HG02870 (cell line): Measurements from ENCODE around the gene TELO2.

Experiments
- ATAC-seq: cut with Tn5 transposase; IDR thresholded peaks from one replicate; pipeline ENCODE4 v1.9.1; 2021; ENCODE audit warnings: mild to moderate bottlenecking, moderate library complexity; ENCODE audit not compliant: unreplicated experiment

TELO2 gene

DNA sequence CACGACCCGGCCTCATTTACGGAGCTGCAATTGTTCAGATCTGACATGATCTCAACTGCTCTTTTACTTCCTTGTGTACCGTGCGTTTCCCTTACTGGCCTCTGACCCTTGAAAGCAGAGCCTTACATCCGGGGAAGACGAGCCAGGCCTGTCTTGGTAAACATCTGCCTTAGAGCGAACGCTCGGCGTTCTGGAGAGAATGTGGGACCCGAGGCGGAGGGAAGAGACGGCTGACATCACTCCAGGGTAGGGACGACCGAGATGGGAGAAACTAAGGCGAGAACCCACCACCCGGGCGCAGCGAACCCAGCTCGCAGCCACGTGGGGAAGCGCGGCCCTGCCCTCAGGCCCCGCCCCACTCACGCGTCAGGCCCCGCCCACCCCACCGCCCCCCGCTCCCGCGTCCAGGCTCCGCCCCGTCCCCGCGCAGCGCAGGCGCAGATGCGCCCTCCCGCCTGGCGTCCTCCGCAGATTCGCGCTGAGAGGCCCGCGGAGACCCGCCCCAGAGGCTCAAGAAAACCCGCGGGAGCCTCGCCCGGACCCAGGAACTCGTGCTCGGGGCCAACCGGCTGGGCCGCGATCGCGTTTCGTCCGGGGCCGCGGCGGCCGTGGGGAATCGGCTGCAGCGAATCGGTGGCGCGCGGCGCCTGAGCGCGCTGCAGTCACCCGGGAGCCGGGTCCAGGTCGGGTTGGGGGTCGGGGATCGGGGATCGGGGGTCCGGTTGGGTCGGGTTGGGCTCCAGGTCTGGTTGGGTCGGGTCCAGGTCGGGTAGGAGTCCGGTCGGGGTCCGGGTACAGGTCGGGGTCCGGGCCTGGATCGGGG is at the start of gene TELO2:
Gene TELO2, plus strand, starts transcription at position 438 of the 823 bp plus-strand sequence. CDS start 922 bp downstream, outside the sequence.
- peak; percentile 74 for ATAC-seq

GRCh38 chr16:1443403-1443973 is 49.7 kb upstream of the TELO2 start:
- ATAC-seq = no peak

- no peak for ATAC-seq
Observed at GRCh38 chr16:1443980-1444729, 49.0 kb upstream of the TELO2 start, which contains the start of gene CCDC154. Gene CCDC154 (minus strand): TSS chr16:1444556. CDS start chr16:1444322, 234 bp downstream.

DNA sequence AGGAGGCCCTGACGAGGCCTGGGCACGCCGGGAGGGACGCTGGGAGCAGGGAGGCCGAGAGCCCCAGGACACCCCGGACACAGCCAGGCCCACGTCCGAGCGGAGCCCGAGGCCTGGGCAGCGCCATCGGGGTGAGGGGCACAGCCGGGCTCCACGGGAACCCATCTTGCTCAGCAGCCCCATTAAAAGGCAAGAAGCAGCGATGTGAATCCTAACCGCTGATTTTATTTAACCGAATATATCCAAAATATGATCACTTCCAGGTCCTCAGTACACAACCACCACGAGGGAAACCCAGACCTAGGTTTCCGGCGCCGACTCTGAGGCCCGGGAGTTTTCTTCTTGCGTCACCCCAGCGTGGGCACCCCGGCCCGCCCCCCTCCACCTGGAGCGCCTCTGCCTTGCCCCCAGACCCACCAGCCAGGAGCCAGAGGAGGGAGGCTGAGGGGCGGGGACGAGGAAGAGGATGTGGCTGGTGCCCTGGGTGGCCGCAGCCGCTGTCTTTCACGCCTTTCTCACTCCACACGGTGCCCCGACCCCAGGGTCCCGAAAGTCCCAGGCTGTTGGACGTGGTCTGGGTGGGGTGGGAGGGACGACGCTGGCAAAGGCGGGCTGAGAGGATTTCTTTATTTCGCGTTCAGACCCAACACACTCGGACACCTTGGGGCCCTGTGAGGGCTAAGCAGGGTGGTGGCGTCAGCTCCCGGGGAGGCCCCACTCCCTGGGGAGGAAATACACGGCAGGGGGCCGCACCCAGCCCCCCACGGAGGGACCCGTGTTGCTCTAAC is 48.2 kb upstream of the TELO2 start:
- ATAC-seq = no peak

DNA sequence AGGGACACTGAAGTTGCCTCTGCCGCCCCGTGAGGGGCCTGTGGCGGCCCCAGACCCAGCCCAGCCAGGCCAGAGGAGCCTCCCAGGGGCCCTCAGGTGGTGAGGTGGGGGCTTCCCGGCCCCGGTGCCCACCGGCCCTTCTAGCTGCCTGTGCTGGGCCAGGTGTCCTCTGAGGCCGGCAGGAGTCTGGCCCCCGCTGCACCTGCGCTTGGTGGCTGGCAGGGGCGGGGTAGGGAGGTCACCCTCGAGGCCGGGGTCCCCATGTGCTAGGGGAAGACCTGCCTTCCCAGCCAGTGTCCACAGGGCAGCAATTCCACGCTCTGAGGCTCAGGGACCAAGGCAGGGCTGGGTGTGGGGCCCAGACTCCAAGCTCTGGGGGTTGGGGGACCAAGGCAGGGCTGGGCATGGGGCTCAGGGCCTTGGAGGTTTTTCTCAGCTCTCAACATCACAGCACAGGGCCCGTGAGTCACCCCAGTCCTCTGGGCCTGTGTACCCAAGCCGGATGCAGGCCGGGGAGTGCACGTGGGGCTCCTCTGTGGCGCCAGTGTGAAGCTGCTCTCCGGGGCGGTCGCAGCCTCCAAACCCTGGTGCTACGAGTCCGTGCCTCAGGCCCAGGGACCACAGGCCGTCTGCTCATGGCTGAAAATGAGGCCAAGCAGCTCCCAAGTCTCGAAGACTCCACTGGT is 47.5 kb upstream of the TELO2 start:
- ATAC-seq = no peak

DNA sequence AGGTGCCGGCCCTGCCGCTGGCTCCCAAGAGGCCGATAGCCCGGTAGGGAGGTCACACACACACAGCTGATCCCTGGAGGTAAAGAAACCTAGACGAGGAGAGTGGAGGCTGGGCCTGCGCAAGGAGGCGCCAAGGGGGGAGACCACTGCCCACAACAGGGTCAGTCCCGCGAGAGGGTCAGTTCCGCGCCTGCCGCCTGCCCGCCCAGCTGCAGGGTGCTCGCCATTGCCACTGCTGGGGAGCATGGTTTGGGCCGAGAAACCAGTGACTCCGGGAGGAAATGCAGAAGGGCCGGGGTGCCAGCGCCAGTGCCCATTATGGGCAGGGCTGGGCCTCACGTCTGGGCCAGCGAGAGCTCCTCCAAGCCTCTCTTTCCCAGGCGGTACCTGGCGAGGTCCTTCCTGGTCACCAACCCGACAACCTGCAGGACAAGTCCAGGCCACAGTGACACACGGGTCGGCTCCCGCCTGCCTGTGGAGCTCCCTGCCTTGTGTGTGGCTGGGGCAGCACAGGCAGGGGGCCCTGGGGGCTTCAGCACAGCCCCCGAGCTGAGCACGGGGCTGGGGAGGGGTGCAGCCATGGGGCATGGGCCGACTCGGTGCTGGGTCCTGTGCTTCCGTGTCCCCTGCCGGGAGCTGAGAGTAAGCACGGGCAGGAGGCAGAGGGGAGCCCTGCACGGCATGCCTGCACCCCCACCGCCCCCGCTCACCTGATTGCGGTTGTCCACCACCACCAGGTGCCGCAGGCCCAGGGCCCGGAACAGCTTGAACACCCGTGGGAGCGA is 46.7 kb upstream of the TELO2 start:
- ATAC-seq = no peak

- no peak for ATAC-seq
Observed at GRCh38 chr16:1447965-1448364, 45.2 kb upstream of the TELO2 start.

DNA sequence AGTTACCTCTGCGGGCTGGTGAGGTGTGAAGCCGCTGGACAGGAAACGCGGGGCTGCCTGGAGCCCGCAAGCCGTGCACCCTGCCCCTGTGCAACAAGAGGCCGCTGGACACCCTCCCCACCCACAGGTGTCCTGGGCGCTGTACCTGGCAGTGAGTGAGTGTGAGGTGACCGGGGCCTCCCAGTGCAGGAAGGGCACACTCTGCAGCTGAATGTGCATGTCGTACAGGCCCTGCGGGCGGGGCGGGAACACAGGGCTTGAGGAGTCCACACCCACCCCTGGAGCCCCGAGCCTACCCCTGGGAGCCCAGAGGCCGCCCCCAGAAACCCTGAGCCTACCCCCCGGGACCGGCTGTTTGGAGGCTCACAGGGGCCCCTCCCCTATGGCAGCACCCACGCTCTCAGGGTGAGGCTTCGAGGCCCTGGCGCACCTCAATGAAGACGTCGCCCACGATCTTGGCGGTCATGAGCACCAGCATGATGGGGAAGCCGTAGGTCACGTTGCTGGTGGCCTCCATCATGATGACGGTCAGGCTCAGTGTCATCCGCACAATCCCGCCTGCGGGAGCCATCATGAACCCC is 44.5 kb upstream of the TELO2 start:
- ATAC-seq = no peak

GRCh38 chr16:1449201-1449788 is 43.9 kb upstream of the TELO2 start:
- ATAC-seq = no peak

DNA sequence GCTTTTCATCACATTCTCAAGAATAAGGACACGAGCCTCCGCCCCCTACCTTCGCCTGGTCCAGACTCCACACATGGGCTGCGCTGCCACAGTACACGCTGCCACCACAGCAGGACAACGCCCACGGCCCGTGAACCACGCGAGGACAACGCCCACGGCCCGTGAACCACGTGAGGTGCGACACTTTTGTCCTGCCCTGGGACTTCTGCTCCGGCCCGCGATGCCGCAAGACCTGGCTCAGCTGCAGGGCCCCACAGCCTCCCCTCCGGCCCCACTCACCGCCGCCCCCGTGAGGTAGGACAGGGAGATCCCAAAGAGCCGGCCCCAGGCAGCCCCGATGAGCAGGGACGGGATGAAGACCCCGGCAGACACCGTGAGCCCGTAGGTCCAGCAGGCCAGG is 42.9 kb upstream of the TELO2 start:
- no peak for ATAC-seq

- ATAC-seq = no peak
Observed at GRCh38 chr16:1450841-1451240, 42.3 kb upstream of the TELO2 start.

DNA sequence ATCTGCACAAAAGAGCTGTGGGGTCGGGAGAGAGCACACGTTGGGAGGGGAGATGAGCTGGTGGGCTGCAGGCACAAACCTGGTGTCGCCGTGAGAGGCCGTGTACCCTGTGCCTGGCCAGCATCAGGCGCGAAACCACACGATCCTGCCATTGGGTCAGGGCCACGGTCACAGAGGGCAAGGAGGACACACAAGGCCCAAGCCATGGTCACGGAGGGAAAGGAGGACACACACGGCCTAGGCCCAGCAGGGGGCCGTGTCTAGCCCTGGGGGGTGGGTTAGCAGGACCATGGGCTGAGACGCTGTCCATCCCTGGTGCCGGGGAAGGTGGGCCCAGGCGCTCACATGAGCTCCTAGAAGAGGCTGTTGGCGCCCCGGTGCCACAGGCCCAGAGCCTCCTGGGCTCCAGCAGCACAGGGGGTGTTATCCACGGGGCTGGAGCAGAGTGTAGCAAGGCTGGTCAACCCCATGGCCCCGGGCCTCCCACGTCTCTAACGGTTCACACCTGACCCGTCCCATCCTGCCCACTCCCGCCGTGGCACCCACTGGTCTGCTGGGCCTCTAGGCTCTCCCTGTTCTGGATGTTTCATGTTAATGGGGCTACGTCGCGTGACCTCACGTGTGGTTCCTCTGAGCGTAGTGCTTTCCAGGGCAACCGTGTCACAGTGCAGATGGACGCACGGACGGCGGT is 41.3 kb upstream of the TELO2 start:
- no peak for ATAC-seq

GRCh38 chr16:1452530-1452929 is 40.6 kb upstream of the TELO2 start:
- ATAC-seq = no peak

GRCh38 chr16:1453316-1453715 is 39.8 kb upstream of the TELO2 start:
- no peak for ATAC-seq

- no peak for ATAC-seq
Observed at GRCh38 chr16:1454561-1454960, 38.6 kb upstream of the TELO2 start.

GRCh38 chr16:1455190-1456171 is 37.7 kb upstream of the TELO2 start:
- no peak for ATAC-seq

DNA sequence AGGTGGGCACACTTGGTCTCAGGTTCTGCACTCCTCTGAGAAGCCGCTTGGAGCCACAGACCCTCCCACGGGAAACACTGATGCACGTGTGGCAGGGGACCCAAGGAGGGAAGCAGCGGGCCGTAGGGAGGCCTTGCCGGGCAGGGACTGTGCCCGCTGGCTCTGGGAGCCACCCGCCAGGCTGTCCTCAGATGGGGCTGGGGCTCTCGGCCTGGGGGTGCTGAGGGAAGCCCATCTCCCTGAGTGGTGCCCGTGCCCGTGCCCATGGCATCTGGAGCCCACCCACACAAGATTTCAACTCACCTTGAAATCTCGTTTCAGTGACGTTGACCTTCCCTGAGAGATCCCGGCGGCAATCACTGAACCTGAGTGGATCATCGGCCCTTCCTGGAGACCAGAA is 36.2 kb upstream of the TELO2 start:
- ATAC-seq = no peak
